ENCODE measurements around the gene HSD17B12. TPM values are rescaled to one million over a fixed set of nuclear protein-coding genes. Genes with fewer than 3 reads are reported as not detected.
A peak's percentile ranks its signal among the peaks of the same experiment; 100 is the strongest.

Gene HSD17B12
- total and polyA plus RNA-seq, 3 experiments from 2014 or later: 26.3 to 37.1 (median 32.3) TPM

GRCh38 chr11:43874738-43875137 lies 194.2 kb downstream of the HSD17B12 start:
- Histone ChIP-seq H3K27ac (ENCODE audit: low read depth, low read length) (no peak overlapping the region), H3K36me3 (ENCODE audit: insufficient read depth, low read length) (no peaks in the 10 kb centered on the region), H3K4me1 (ENCODE audit: insufficient read depth, low read length) (peaks cover 1% of the 10 kb centered on the region), H3K9me3 (ENCODE audit: low read length) (no peaks in the 10 kb centered on the region), H3K27me3 (ENCODE audit: insufficient read depth, low read length, poor library complexity, severe bottlenecking) (no peaks in the 10 kb centered on the region), H3K4me3 (ENCODE audit: low read length) (no peak overlapping the region)
- no peak overlapping the region for H3K4me3 Mint-ChIP-seq
- no peak for DNase-seq
- H3K9me3 Mint-ChIP-seq: peaks cover 0 to 3% (median 0%) of the 10 kb centered on the region in 5 donors
- H3K4me1 Mint-ChIP-seq: peaks cover 0 to 1% (median under 1%) of the 10 kb centered on the region in 3 donors
- ChIA-PET POLR2A (no interaction called here), CTCF (no interaction called here)
- H3K27me3 Mint-ChIP-seq: peaks cover 21 to 63% of the 10 kb centered on the region in 2 donors
- H3K27ac Mint-ChIP-seq: no peak overlapping the region
- peaks cover 0 to 5% (median 0%) of the 10 kb centered on the region in 3 donors for H3K36me3 Mint-ChIP-seq

- peak overlapping the region; percentile 52 for H3K27ac ChIP-seq (ENCODE audit: low read depth, low read length)
- peaks cover 18% of the 10 kb centered on the region for H3K4me1 ChIP-seq (ENCODE audit: insufficient read depth, low read length)
- POLR2A ChIA-PET: interaction anchor here (0.7 to 1.0 kb wide), 2 partner anchors 11 to 200 kb away, joined by 3 read pairs; partner anchors contain the start of gene HSD17B12
- H3K36me3 Mint-ChIP-seq: peaks cover 10 to 36% (median 18%) of the 10 kb centered on the region in 3 donors
- no peak for DNase-seq
- peak overlapping the region; percentile 87 to 99 (median 94) for H3K4me3 Mint-ChIP-seq
- peaks cover 30 to 41% (median 31%) of the 10 kb centered on the region in 3 donors for H3K4me1 Mint-ChIP-seq
- H3K4me3 ChIP-seq (ENCODE audit: low read length): peak overlapping the region; percentile 71
- CTCF ChIA-PET: no interaction called here
- peaks cover 13 to 33% of the 10 kb centered on the region in 2 donors for H3K27me3 Mint-ChIP-seq
- peaks cover 0 to 3% (median 3%) of the 10 kb centered on the region in 5 donors for H3K9me3 Mint-ChIP-seq
- peak overlapping the region; percentile 84 to 97 (median 92) for H3K27ac Mint-ChIP-seq
- H3K36me3 ChIP-seq (ENCODE audit: insufficient read depth, low read length): peaks cover 16% of the 10 kb centered on the region
- no peaks in the 10 kb centered on the region for H3K27me3 ChIP-seq (ENCODE audit: insufficient read depth, low read length, poor library complexity, severe bottlenecking)
- no peaks in the 10 kb centered on the region for H3K9me3 ChIP-seq (ENCODE audit: low read length)
Measured at GRCh38 chr11:43879789-43880639, 199.5 kb downstream of the HSD17B12 start.

- POLR2A ChIA-PET: interaction anchor here (0.7 to 1.0 kb wide), 2 partner anchors 11 to 200 kb away, joined by 3 read pairs; partner anchors contain the start of gene HSD17B12
Measured at GRCh38 chr11:43880640-43881159, 200.2 kb downstream of the HSD17B12 start, which contains the start of gene ALKBH3. Gene ALKBH3, plus strand, starts transcription at chr11:43880831. Its CDS starts 1,822 bp downstream, at chr11:43882653.

GRCh38 chr11:43892851-43893250 lies 212.3 kb downstream of the HSD17B12 start:
- H3K36me3 ChIP-seq (ENCODE audit: insufficient read depth, low read length): peaks cover 40% of the 10 kb centered on the region
- H3K27ac ChIP-seq (ENCODE audit: low read depth, low read length): no peak overlapping the region
- Mint-ChIP-seq H3K9me3 (no peaks in the 10 kb centered on the region), H3K27me3 (no peaks in the 10 kb centered on the region), H3K27ac (no peak overlapping the region), H3K4me1 (peaks cover 6 to 19% (median 13%) of the 10 kb centered on the region in 3 donors), H3K36me3 (peaks cover 12 to 87% (median 29%) of the 10 kb centered on the region in 3 donors), H3K4me3 (no peak overlapping the region)
- DNase-seq: no peak
- no peaks in the 10 kb centered on the region for H3K27me3 ChIP-seq (ENCODE audit: insufficient read depth, low read length, poor library complexity, severe bottlenecking)
- H3K4me1 ChIP-seq (ENCODE audit: insufficient read depth, low read length): no peaks in the 10 kb centered on the region
- CTCF ChIA-PET: no interaction called here
- H3K4me3 ChIP-seq (ENCODE audit: low read length): no peak overlapping the region
- POLR2A ChIA-PET: no interaction called here
- no peaks in the 10 kb centered on the region for H3K9me3 ChIP-seq (ENCODE audit: low read length)

More at GRCh38 chr11:43880640-43881159, 200.2 kb downstream of the HSD17B12 start, which contains the start of gene ALKBH3:
- Mint-ChIP-seq H3K27me3 (peaks cover 8 to 26% of the 10 kb centered on the region in 2 donors), H3K4me3 (peak within 1 kb of the TSS; percentile 87 to 99 (median 94)), H3K9me3 (peaks cover 0 to 3% (median 3%) of the 10 kb centered on the region in 5 donors), H3K36me3 (peaks cover 10 to 43% (median 18%) of the 10 kb centered on the region in 3 donors), H3K27ac (peak within 1 kb of the TSS; percentile 84 to 97 (median 92)), H3K4me1 (peaks cover 30 to 41% (median 31%) of the 10 kb centered on the region in 3 donors)
- peaks cover 18% of the 10 kb centered on the region for H3K4me1 ChIP-seq (ENCODE audit: insufficient read depth, low read length)
- H3K27ac ChIP-seq (ENCODE audit: low read depth, low read length): peak within 1 kb of the TSS; percentile 52
- H3K27me3 ChIP-seq (ENCODE audit: insufficient read depth, low read length, poor library complexity, severe bottlenecking): no peaks in the 10 kb centered on the region
- CTCF ChIA-PET: interaction anchor here (1.5 kb wide), 1 partner anchor 11 kb away, joined by 5 read pairs; no protein-coding TSS in a partner anchor
- H3K4me3 ChIP-seq (ENCODE audit: low read length): peak within 1 kb of the TSS; percentile 71
- peaks cover 22% of the 10 kb centered on the region for H3K36me3 ChIP-seq (ENCODE audit: insufficient read depth, low read length)
- H3K9me3 ChIP-seq (ENCODE audit: low read length): no peaks in the 10 kb centered on the region
- peak; percentile 83 to 95 (median 85) for DNase-seq

- Mint-ChIP-seq H3K9me3 (no peaks in the 10 kb centered on the region), H3K4me3 (no peak overlapping the region), H3K27ac (peak overlapping the region in 1 of 8 donors; percentile 10), H3K36me3 (peaks cover 12 to 90% (median 37%) of the 10 kb centered on the region in 3 donors), H3K27me3 (no peaks in the 10 kb centered on the region), H3K4me1 (peaks cover 6 to 19% (median 13%) of the 10 kb centered on the region in 3 donors)
- Histone ChIP-seq H3K27ac (ENCODE audit: low read depth, low read length) (no peak overlapping the region), H3K36me3 (ENCODE audit: insufficient read depth, low read length) (peaks cover 42% of the 10 kb centered on the region), H3K4me1 (ENCODE audit: insufficient read depth, low read length) (no peaks in the 10 kb centered on the region), H3K4me3 (ENCODE audit: low read length) (no peak overlapping the region), H3K9me3 (ENCODE audit: low read length) (no peaks in the 10 kb centered on the region), H3K27me3 (ENCODE audit: insufficient read depth, low read length, poor library complexity, severe bottlenecking) (no peaks in the 10 kb centered on the region)
- ChIA-PET POLR2A (no interaction called here), CTCF (no interaction called here)
- no peak for DNase-seq
Measured at GRCh38 chr11:43894546-43894945, 214.0 kb downstream of the HSD17B12 start.

- no peak overlapping the region for H3K27ac ChIP-seq (ENCODE audit: low read depth, low read length)
Measured at GRCh38 chr11:43895601-43896000, 215.1 kb downstream of the HSD17B12 start.

GRCh38 chr11:43898574-43898973 lies 218.0 kb downstream of the HSD17B12 start:
- POLR2A ChIA-PET: no interaction called here
- Mint-ChIP-seq H3K4me3 (no peak overlapping the region), H3K27me3 (no peaks in the 10 kb centered on the region)

More at GRCh38 chr11:43895601-43896000, 215.1 kb downstream of the HSD17B12 start:
- H3K27ac Mint-ChIP-seq: no peak overlapping the region
- Histone ChIP-seq H3K27me3 (ENCODE audit: insufficient read depth, low read length, poor library complexity, severe bottlenecking) (no peaks in the 10 kb centered on the region), H3K36me3 (ENCODE audit: insufficient read depth, low read length) (peaks cover 38% of the 10 kb centered on the region), H3K4me3 (ENCODE audit: low read length) (no peak overlapping the region), H3K4me1 (ENCODE audit: insufficient read depth, low read length) (no peaks in the 10 kb centered on the region), H3K9me3 (ENCODE audit: low read length) (no peaks in the 10 kb centered on the region)
- H3K4me1 Mint-ChIP-seq: peaks cover 2 to 16% (median 8%) of the 10 kb centered on the region in 3 donors
- no peak overlapping the region for H3K4me3 Mint-ChIP-seq
- ChIA-PET POLR2A (no interaction called here), CTCF (no interaction called here)
- H3K36me3 Mint-ChIP-seq: peaks cover 9 to 85% (median 35%) of the 10 kb centered on the region in 3 donors
- H3K9me3 Mint-ChIP-seq: no peaks in the 10 kb centered on the region
- no peak for DNase-seq
- H3K27me3 Mint-ChIP-seq: no peaks in the 10 kb centered on the region

More at GRCh38 chr11:43898574-43898973, 218.0 kb downstream of the HSD17B12 start:
- Histone ChIP-seq H3K9me3 (ENCODE audit: low read length) (no peaks in the 10 kb centered on the region), H3K27me3 (ENCODE audit: insufficient read depth, low read length, poor library complexity, severe bottlenecking) (no peaks in the 10 kb centered on the region), H3K27ac (ENCODE audit: low read depth, low read length) (no peak overlapping the region), H3K36me3 (ENCODE audit: insufficient read depth, low read length) (peaks cover 24% of the 10 kb centered on the region), H3K4me3 (ENCODE audit: low read length) (no peak overlapping the region), H3K4me1 (ENCODE audit: insufficient read depth, low read length) (no peaks in the 10 kb centered on the region)
- Mint-ChIP-seq H3K9me3 (no peaks in the 10 kb centered on the region), H3K36me3 (peaks cover 9 to 88% (median 22%) of the 10 kb centered on the region in 3 donors), H3K27ac (no peak overlapping the region), H3K4me1 (peaks cover 2 to 13% (median 5%) of the 10 kb centered on the region in 3 donors)
- CTCF ChIA-PET: no interaction called here
- no peak for DNase-seq
